ENCODE results near the gene ACBD6.

DNA sequence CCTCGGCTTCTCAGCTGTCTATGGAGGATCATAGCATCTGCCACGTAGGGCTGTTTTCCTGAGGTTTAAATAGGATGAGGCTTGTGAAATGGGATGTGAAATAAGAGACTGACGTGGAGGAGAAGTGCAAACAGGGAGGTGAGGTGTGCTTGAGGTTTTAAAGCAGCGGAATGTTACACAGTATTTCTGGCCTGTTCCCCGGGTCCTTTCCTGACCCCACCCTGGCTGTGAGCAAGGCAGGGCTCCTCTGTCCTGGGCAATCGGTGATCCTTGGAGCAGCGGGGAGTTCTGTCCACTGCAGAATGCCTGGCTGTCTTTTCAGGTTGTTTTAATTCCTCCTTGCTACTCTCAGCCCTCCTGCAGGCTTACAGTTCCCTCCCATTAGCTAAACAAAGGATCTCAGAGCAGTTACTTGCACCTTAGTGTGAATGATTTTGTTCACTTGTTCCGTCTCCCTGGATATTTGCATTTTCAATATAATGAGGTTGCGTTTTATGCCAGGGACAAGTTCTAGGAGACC lies 233.8 kb downstream of the ACBD6 start:
- TF ChIP-seq EZH2 (IDR thresholded peaks at IDR 0.05; ENCODE audit: insufficient read depth, poor library complexity, severe bottlenecking) = no peak
- TF ChIP-seq EZH2phosphoT487 (IDR thresholded peaks at IDR 0.05; ENCODE audit: insufficient read depth, low read depth) = no peak

Measured in GM23248 (cell line).